B cell (primary cell): Measurements from ENCODE around the gene DCBLD2. TPM values are rescaled to one million over a fixed set of nuclear protein-coding genes. Genes with fewer than 3 reads are reported as not detected.

ENCODE experiments used
- ATAC-seq: fragments of 200-7000 bp; cut with Tn5 transposase; one replicate; pipeline ENCODE4 v1.10.0; 2021; ENCODE audit warnings: low read depth, mild to moderate bottlenecking, moderate number of reproducible peaks, moderate library complexity
- CTCF ChIA-PET: fragments of 350-600 bp; sonication (Branson Sonifier 250); formaldehyde crosslinking; loops from one replicate; lab custom pipeline; 2021; ENCODE audit warnings: antibody characterized with exemption, inconsistent platforms; lab: Charles Lee
- POLR2A ChIA-PET: fragments of 350-600 bp; sonication (Branson Sonifier 250); formaldehyde crosslinking; loops from one replicate; lab custom pipeline; 2021; ENCODE audit warnings: antibody characterized with exemption; lab: Charles Lee
- DNase-seq: peaks from one replicate; pipeline ENCODE4 v3.0.0; 2013
- H2AFZ ChIP-seq: 2 replicates; pipeline ENCODE4 v1.6.1; 2012; ENCODE audit warnings: mild to moderate bottlenecking, low read depth, low read length; ENCODE audit not compliant: insufficient read depth, poor library complexity, severe bottlenecking
- H3K27ac ChIP-seq, 2 donors: 1 replicate in 1 of 2; 2 replicates in 1 of 2; pipeline ENCODE4 v1.5.1; 2012 to 2013; ENCODE audit warnings: low read length in 2 of 2, mild to moderate bottlenecking in 2 of 2, moderate library complexity in 1 of 2
- H3K27me3 ChIP-seq, 4 experiments: fragments of 200-600 bp in 1 of 4; sonication (generic) in 1 of 4; replicated peaks in 1 of 4; 1 replicate in 2 of 4; 2 replicates in 2 of 4; pipeline versions ENCODE4 v1.6.1 to v1.7.0; 2013 to 2016; ENCODE audit warnings: low read length in 3 of 4, mild to moderate bottlenecking in 2 of 4, mixed read lengths in 1 of 4, moderate library complexity in 1 of 4; ENCODE audit not compliant: insufficient read depth in 4 of 4, control insufficient read depth in 3 of 4; ENCODE audit errors: control extremely low read depth in 1 of 4
- H3K36me3 ChIP-seq, 2 experiments: replicated peaks in 1 of 2; 1 replicate in 1 of 2; 2 replicates in 1 of 2; pipeline versions ENCODE4 v1.6.1 to v1.7.1; 2013; ENCODE audit warnings: low read length in 1 of 2; ENCODE audit not compliant: insufficient read depth in 2 of 2, control insufficient read depth in 1 of 2; ENCODE audit errors: control extremely low read depth in 1 of 2, extremely low read depth in 1 of 2
- H3K4me1 ChIP-seq, 2 donors: fragments of 200-600 bp in 1 of 2; sonication (generic) in 1 of 2; 1 replicate in 1 of 2; 2 replicates in 1 of 2; pipeline versions ENCODE4 v1.5.1 to v1.6.1; 2013 to 2017; ENCODE audit warnings: low read length in 2 of 2; ENCODE audit not compliant: control insufficient read depth in 2 of 2, insufficient read depth in 2 of 2
- H3K4me2 ChIP-seq: replicated peaks from 2 replicates; pipeline ENCODE3; 2012; ENCODE audit warnings: mild to moderate bottlenecking, low read depth, low read length; ENCODE audit not compliant: poor library complexity, severe bottlenecking
- H3K4me3 ChIP-seq, 5 experiments: fragments of 200-600 bp in 1 of 5; sonication (generic) in 1 of 5; 1 replicate in 3 of 5; 2 replicates in 2 of 5; pipeline versions ENCODE4 v1.5.1 to v1.7.0; 2011 to 2016; ENCODE audit warnings: low read length in 4 of 5, mild to moderate bottlenecking in 4 of 5, low read depth in 2 of 5, control low read depth in 1 of 5, moderate library complexity in 1 of 5; ENCODE audit not compliant: insufficient read depth in 1 of 5; ENCODE audit errors: control extremely low read depth in 1 of 5, extremely low read depth in 1 of 5
- H3K79me2 ChIP-seq: fragments of 200-600 bp; sonication (generic); one replicate; pipeline ENCODE4 v1.6.0; 2016; ENCODE audit warnings: low read length; ENCODE audit not compliant: control insufficient read depth, insufficient read depth
- H3K9ac ChIP-seq: fragments of 200-600 bp; sonication (generic); 2 replicates; pipeline ENCODE4 v1.6.1; 2017; ENCODE audit warnings: mild to moderate bottlenecking, low read length, moderate library complexity
- H3K9me3 ChIP-seq, 3 donors: one replicate each; pipeline versions ENCODE4 v1.6.1 to v1.7.1; 2013; ENCODE audit warnings: low read length in 2 of 3; ENCODE audit not compliant: control insufficient read depth in 2 of 3, insufficient read depth in 1 of 3; ENCODE audit errors: control extremely low read depth in 1 of 3
- H4K20me1 ChIP-seq: 2 replicates; pipeline ENCODE4 v1.6.0; 2012; ENCODE audit warnings: mild to moderate bottlenecking, low read length; ENCODE audit not compliant: insufficient read depth, control insufficient read depth, poor library complexity, severe bottlenecking
- H3K27ac Mint-ChIP-seq: one replicate; pipeline ENCODE4 v1.8.0; 2021; ENCODE audit warnings: mixed read lengths
- H3K27me3 Mint-ChIP-seq: one replicate; pipeline ENCODE4 v1.8.0; 2021; ENCODE audit warnings: mixed read lengths
- H3K4me1 Mint-ChIP-seq: one replicate; pipeline ENCODE4 v1.8.0; 2021; ENCODE audit warnings: mixed read lengths
- H3K4me3 Mint-ChIP-seq: one replicate; pipeline ENCODE4 v1.8.0; 2021; ENCODE audit warnings: mixed read lengths
- H3K9me3 Mint-ChIP-seq: one replicate; pipeline ENCODE4 v1.8.0; 2022; ENCODE audit warnings: mixed read lengths; ENCODE audit not compliant: insufficient read depth
- CTCF ChIP-seq: fragments of 200-600 bp; IDR thresholded peaks from one replicate; pipeline ENCODE4 v1.8.0; 2022; ENCODE audit warnings: antibody characterized with exemption, mild to moderate bottlenecking
- EZH2 ChIP-seq: IDR thresholded peaks from 2 replicates; pipeline ENCODE4 v1.6.1; 2012; ENCODE audit warnings: borderline replicate concordance, low read depth, mild to moderate bottlenecking, moderate library complexity, low read length; ENCODE audit not compliant: insufficient read depth, poor library complexity, severe bottlenecking
- WGBS: methylation state at CpG from one replicate; pipeline ENCODE4 v1.1.5; 2013; ENCODE audit warnings: missing lambda C conversion rate; ENCODE audit not compliant: insufficient coverage; 5-methylcytosine and 5-hydroxymethylcytosine counted together
- intact Hi-C: fragments of 100-400 bp; cut with micrococcal nuclease; formaldehyde crosslinking; loops from one replicate; pipeline ENCODE4 v1.10.0; 2022
- polyA plus RNA-seq: library from polyadenylated mRNA; depleted of rRNA; stranded (reverse); fragments of >200 nt; gene quantifications from 2 replicates; pipeline ENCODE4 v1.2.3, GENCODE V29; 2012
- total RNA-seq, 2 donors: library from RNA; stranded (reverse); fragments of 120-200 nt in 1 of 2; gene quantifications; 1 replicate in 1 of 2; 2 replicates in 1 of 2; pipeline versions ENCODE4 v1.2.3 to v1.2.4, GENCODE V29; 2013 to 2022

DCBLD2 gene
- total and polyA plus RNA-seq, 2 donors (not counting 1 experiment from before 2014, with no cell fraction given) = 0.37 to 3.5 TPM

GRCh38 chr3:98788651-98789050 is 112.8 kb downstream of the DCBLD2 start:
- TF ChIP-seq CTCF (no peak), EZH2 (no peak)
- no peaks in the 10 kb centered on the region for H3K4me1 Mint-ChIP-seq
- no peak overlapping the region for H3K4me2 ChIP-seq
- ATAC-seq (no peak), DNase-seq (no peak)
- H3K4me3 ChIP-seq = no peak overlapping the region
- intact Hi-C loops = no loop called here
- H3K27ac Mint-ChIP-seq = no peak overlapping the region
- peaks cover 8% of the 10 kb centered on the region for H3K27me3 Mint-ChIP-seq
- H3K27ac ChIP-seq = no peak overlapping the region
- WGBS = no CpG with 5 or more reads among the region's 2 CpGs
- no peaks in the 10 kb centered on the region for H3K4me1 ChIP-seq
- ChIA-PET CTCF (no interaction called here), POLR2A (no interaction called here)
- H3K36me3 ChIP-seq = no peaks in the 10 kb centered on the region
- H3K79me2 ChIP-seq = no peaks in the 10 kb centered on the region
- no peak overlapping the region for H3K9ac ChIP-seq
- no peaks in the 10 kb centered on the region for H3K9me3 Mint-ChIP-seq
- no peaks in the 10 kb centered on the region for H4K20me1 ChIP-seq
- H3K4me3 Mint-ChIP-seq = no peak overlapping the region
- no peaks in the 10 kb centered on the region for H3K27me3 ChIP-seq
- no peak overlapping the region for H2AFZ ChIP-seq
- H3K9me3 ChIP-seq = no peaks in the 10 kb centered on the region

DNA sequence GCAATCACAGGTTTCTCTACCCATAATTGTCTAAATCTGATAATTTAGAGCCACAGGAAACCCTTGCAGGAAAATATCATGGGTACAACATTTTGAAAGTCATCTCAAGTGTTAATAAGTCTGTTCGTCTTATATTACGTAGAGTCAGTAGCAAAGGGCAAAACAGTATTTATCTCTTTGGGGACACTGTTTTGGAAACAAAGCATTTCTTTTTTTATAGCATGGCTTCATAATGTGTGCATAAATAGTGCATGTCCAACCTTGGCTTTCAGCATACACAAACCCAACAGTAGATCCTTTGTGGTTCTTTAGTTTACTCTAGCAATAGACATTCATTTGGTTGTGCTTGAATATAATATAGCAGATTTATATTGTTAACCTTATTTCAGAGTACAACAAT is 114.3 kb downstream of the DCBLD2 start:
- ChIA-PET CTCF (no interaction called here), POLR2A (no interaction called here)
- Histone ChIP-seq H3K36me3 (no peaks in the 10 kb centered on the region), H3K9me3 (no peaks in the 10 kb centered on the region), H2AFZ (no peak overlapping the region), H3K4me2 (no peak overlapping the region), H3K27ac (no peak overlapping the region), H3K79me2 (no peaks in the 10 kb centered on the region), H3K9ac (no peak overlapping the region), H4K20me1 (no peaks in the 10 kb centered on the region), H3K4me3 (no peak overlapping the region), H3K4me1 (no peaks in the 10 kb centered on the region), H3K27me3 (no peaks in the 10 kb centered on the region)
- no peak overlapping the region for H3K4me3 Mint-ChIP-seq
- ATAC-seq (no peak), DNase-seq (no peak)
- no peak overlapping the region for H3K27ac Mint-ChIP-seq
- intact Hi-C loops = no loop called here
- H3K4me1 Mint-ChIP-seq = no peaks in the 10 kb centered on the region
- 83% methylated on average over 2 of the region's 2 CpGs for WGBS
- H3K9me3 Mint-ChIP-seq = no peaks in the 10 kb centered on the region
- peaks cover 12% of the 10 kb centered on the region for H3K27me3 Mint-ChIP-seq
- no peak for TF ChIP-seq EZH2
- no peak for TF ChIP-seq CTCF
